DMS114 treated with DMSO at 0.1 percent for 48 hours (cell line): ENCODE results near the gene CPED1.
"Not testable (repeated sequence)": the region's sequence is repeated elsewhere in the genome, so short reads cannot be mapped to it uniquely, and the experiment has no call there.

ENCODE experiments used
- DNase-seq: peaks from one replicate; lab custom pipeline; 2025; ENCODE audit not compliant: unreplicated experiment; lab: John Stamatoyannopoulos, UW

The CPED1 gene

GRCh38 chr7:121212036-121212435 lies 223.5 kb downstream of the CPED1 start:
- no peak for DNase-seq

- no peak for DNase-seq
These were observed 226.1 kb downstream of the CPED1 start for GRCh38 chr7:121214657-121215056.

- DNase-seq = no peak
These were observed 230.5 kb downstream of the CPED1 start for GRCh38 chr7:121219026-121219425.

GRCh38 chr7:121221108-121221507 lies 232.6 kb downstream of the CPED1 start:
- not testable (repeated sequence) for DNase-seq

- DNase-seq = no peak
These were observed 240.3 kb downstream of the CPED1 start for GRCh38 chr7:121228779-121229178.

- no peak for DNase-seq
These were observed 246.7 kb downstream of the CPED1 start for GRCh38 chr7:121235201-121235600.

- DNase-seq = no peak
These were observed 249.1 kb downstream of the CPED1 start for GRCh38 chr7:121237601-121238000.

- DNase-seq = no peak
These were observed 255.8 kb downstream of the CPED1 start for GRCh38 chr7:121244120-121244870.

GRCh38 chr7:121251367-121251766 lies 262.9 kb downstream of the CPED1 start:
- not testable (repeated sequence) for DNase-seq

GRCh38 chr7:121252523-121253235 lies 264.2 kb downstream of the CPED1 start:
- DNase-seq = not testable (repeated sequence)

GRCh38 chr7:121259826-121260225 lies 271.3 kb downstream of the CPED1 start:
- no peak for DNase-seq

- no peak for DNase-seq
These were observed 272.8 kb downstream of the CPED1 start for GRCh38 chr7:121261207-121261884.

- DNase-seq = no peak
These were observed 273.7 kb downstream of the CPED1 start for GRCh38 chr7:121262221-121262620.

GRCh38 chr7:121262969-121263368 lies 274.5 kb downstream of the CPED1 start:
- DNase-seq = no peak

GRCh38 chr7:121266307-121266894 lies 277.9 kb downstream of the CPED1 start:
- no peak for DNase-seq

GRCh38 chr7:121267612-121268011 lies 279.1 kb downstream of the CPED1 start:
- no peak for DNase-seq

- no peak for DNase-seq
These were observed 281.3 kb downstream of the CPED1 start for GRCh38 chr7:121269798-121270197.

- no peak for DNase-seq
These were observed 282.6 kb downstream of the CPED1 start for GRCh38 chr7:121271098-121271497.

GRCh38 chr7:121271916-121272315 lies 283.4 kb downstream of the CPED1 start:
- no peak for DNase-seq

GRCh38 chr7:121272676-121273075 lies 284.2 kb downstream of the CPED1 start:
- no peak for DNase-seq

- DNase-seq = no peak
These were observed 285.1 kb downstream of the CPED1 start for GRCh38 chr7:121273467-121274167.
